ENCODE data around the gene IL11RA. TPM values are rescaled to one million over a fixed set of nuclear protein-coding genes. Genes with fewer than 3 reads are reported as not detected.
"Not testable (repeated sequence)": the region's sequence is repeated elsewhere in the genome, so short reads cannot be mapped to it uniquely, and the experiment has no call there.

The IL11RA gene
- total and polyA plus RNA-seq, 2 of the 8 experiments (the other 6 are each of a cell fraction or from before 2014, with no cell fraction given): 5.5 to 9.1 TPM

DNA sequence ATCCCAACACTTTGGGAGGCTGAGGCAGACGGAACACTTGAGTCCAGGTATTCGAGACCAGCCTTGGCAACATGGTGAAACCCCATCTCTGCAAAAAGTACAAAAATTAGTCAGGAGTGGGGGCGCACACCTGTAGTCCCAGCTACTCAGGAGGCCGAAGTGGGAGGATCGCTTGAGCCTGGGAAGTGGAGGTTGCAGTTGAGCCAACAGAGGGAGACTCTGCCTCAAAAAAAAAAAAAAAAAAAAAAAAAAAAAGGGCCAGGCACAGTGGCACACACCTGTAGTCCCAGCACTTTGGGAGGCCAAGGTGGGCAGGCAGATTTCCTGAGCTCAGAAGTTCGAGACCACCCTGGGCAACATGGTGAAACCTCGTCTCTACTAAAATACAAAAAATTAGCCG, 12.7 kb upstream of the IL11RA start:
- not testable (repeated sequence) for H2BK5ac ChIP-seq (ENCODE audit: low read depth, low read length); H4K91ac ChIP-seq (replicated peaks; ENCODE audit: insufficient read length, low read length); H3K14ac ChIP-seq (ENCODE audit: insufficient read length); H2AK5ac ChIP-seq (ENCODE audit: low read depth, low read length); H3K9ac ChIP-seq (replicated peaks in 1 of 4; ENCODE audit: extremely low read depth in 1 of 4, low read depth in 3 of 4, low read length in 3 of 4); H3K27ac ChIP-seq (ENCODE audit: low read depth, low read length); H2BK12ac ChIP-seq (ENCODE audit: low read depth, low read length); H3K23ac ChIP-seq (ENCODE audit: insufficient read length); H3K27me3 ChIP-seq (replicated peaks in 1 of 4; ENCODE audit: control insufficient read depth in 3 of 4, extremely low read depth in 1 of 4, insufficient read depth in 3 of 4, low read length in 3 of 4); H3K36me3 ChIP-seq (ENCODE audit: control insufficient read depth in 2 of 4, insufficient read depth in 4 of 4, low read length in 3 of 4); H4K5ac ChIP-seq (ENCODE audit: insufficient read length, low read depth, low read length); H2BK20ac ChIP-seq (ENCODE audit: low read length); DNase-seq (ENCODE audit: low read depth in 1 of 2, low spot score in 2 of 2); H3K4me2 ChIP-seq (ENCODE audit: insufficient read depth in 1 of 2, low read depth in 2 of 2, low read length in 2 of 2); H3K18ac ChIP-seq (ENCODE audit: extremely low read depth, low read length); H2AFZ ChIP-seq (ENCODE audit: low read length); H3K4ac ChIP-seq (replicated peaks; ENCODE audit: insufficient read length, low read depth, low read length); H4K20me1 ChIP-seq (replicated peaks in 1 of 2; ENCODE audit: control insufficient read depth in 1 of 2, insufficient read depth in 2 of 2, low read length in 2 of 2); H4K8ac ChIP-seq (ENCODE audit: extremely low read depth, insufficient read depth, low read length); H3K23me2 ChIP-seq (ENCODE audit: low read depth, low read length); H2BK15ac ChIP-seq (ENCODE audit: low read length); H2BK120ac ChIP-seq (replicated peaks; ENCODE audit: low read depth, low read length); FAIRE-seq; H3K4me3 ChIP-seq (ENCODE audit: extremely low read depth in 1 of 4, insufficient read depth in 2 of 4, low read depth in 3 of 4, low read length in 4 of 4); H3K56ac ChIP-seq (replicated peaks; ENCODE audit: insufficient read length, low read depth, low read length); H3K9me3 ChIP-seq (ENCODE audit: insufficient read depth in 2 of 2, low read depth in 1 of 2, low read length in 1 of 2)
- ChIA-PET POLR2A (ENCODE audit: partially characterized antibody) (interaction anchor here (1.5 to 11.3 kb wide), 3 partner anchors 13 to 27 kb away, joined by 3 to 127 read pairs (median 6); partner anchors contain the start of genes GALT, IL11RA and RPP25L), CTCF (ENCODE audit: partially characterized antibody) (interaction anchor here (0.8 to 18.5 kb wide), 4 partner anchors 7 to 29 kb away, joined by 3 to 401 read pairs (median 193); partner anchors contain the start of genes CCL27, GALT, IL11RA and RPP25L)
- TF ChIP-seq, protein P1, sequence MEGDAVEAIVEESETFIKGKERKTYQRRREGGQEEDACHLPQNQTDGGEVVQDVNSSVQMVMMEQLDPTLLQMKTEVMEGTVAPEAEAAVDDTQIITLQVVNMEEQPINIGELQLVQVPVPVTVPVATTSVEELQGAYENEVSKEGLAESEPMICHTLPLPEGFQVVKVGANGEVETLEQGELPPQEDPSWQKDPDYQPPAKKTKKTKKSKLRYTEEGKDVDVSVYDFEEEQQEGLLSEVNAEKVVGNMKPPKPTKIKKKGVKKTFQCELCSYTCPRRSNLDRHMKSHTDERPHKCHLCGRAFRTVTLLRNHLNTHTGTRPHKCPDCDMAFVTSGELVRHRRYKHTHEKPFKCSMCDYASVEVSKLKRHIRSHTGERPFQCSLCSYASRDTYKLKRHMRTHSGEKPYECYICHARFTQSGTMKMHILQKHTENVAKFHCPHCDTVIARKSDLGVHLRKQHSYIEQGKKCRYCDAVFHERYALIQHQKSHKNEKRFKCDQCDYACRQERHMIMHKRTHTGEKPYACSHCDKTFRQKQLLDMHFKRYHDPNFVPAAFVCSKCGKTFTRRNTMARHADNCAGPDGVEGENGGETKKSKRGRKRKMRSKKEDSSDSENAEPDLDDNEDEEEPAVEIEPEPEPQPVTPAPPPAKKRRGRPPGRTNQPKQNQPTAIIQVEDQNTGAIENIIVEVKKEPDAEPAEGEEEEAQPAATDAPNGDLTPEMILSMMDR (IDR thresholded peaks at IDR 0.05; ENCODE audit: control extremely low read depth in 1 of 3, insufficient read depth in 1 of 3, low read depth in 1 of 3, low read length in 3 of 3): peak in 1 of 3 experiments; percentile 4; a peak in 1 of 4 replicates
- peaks cover 0 to 11% of the 10 kb centered on the region in 2 experiments; a peak in 2 of 4 replicates for H3K79me2 ChIP-seq (ENCODE audit: control insufficient read depth in 1 of 2, insufficient read depth in 2 of 2, low read length in 2 of 2)
- WGBS, 2 experiments (ENCODE audit: extremely low coverage in 1 of 2, insufficient coverage in 1 of 2, insufficient read length in 1 of 2, insufficient replicate concordance in 2 of 2, low coverage in 1 of 2, low lambda C conversion rate in 2 of 2, missing lambda C conversion rate in 1 of 2): 80% methylated on average over 8 of the region's 8 CpGs; no CpG with 5 or more reads in 1 of the 2 experiments
- peaks cover 10% of the 10 kb centered on the region for H3K79me1 ChIP-seq (ENCODE audit: low read depth, low read length)
- H3K4me1 ChIP-seq (replicated peaks in 1 of 4; ENCODE audit: control insufficient read depth in 3 of 4, insufficient read depth in 4 of 4, low read length in 3 of 4): peaks cover 2 to 11% (median 7%) of the 10 kb centered on the region in 4 experiments; a peak in 3 of 7 replicates

Measured in H1 (cell line).